HEK293 (cell line): Measurements from ENCODE around the gene RBFOX2.

Experiments used
- CTCF ChIA-PET: fragments of 350-600 bp; formaldehyde crosslinking; extraction: SDS; loops from one replicate; lab custom pipeline; 2021; ENCODE audit warnings: antibody characterized with exemption; lab: Yijun Ruan, JAX
- POLR2A ChIA-PET: fragments of 300-600 bp; formaldehyde crosslinking; extraction: SDS; loops from one replicate; lab custom pipeline; 2020; ENCODE audit warnings: antibody characterized with exemption, inconsistent platforms; lab: Yijun Ruan, JAX
- H3K27ac ChIP-seq: fragments of 200-500 bp; sonication (Bioruptor generic); 2 replicates; pipeline ENCODE4 v1.5.1; 2014; ENCODE audit warnings: low read depth, low read length, control low read depth, inconsistent platforms; ENCODE audit errors: extremely low read depth
- H3K36me3 ChIP-seq, 2 experiments: fragments of 200-500 bp in 1 of 2; sonication (Bioruptor generic) in 1 of 2; 1 replicate in 1 of 2; 2 replicates in 1 of 2; pipeline ENCODE4 v1.5.1; 2014 to 2017; ENCODE audit warnings: inconsistent platforms in 2 of 2, low read length in 2 of 2; ENCODE audit not compliant: control insufficient read depth in 2 of 2, insufficient read depth in 1 of 2
- H3K4me1 ChIP-seq: fragments of 200-500 bp; sonication (Bioruptor generic); 2 replicates; pipeline ENCODE4 v1.5.1; 2014; ENCODE audit warnings: mild to moderate bottlenecking, low read length, inconsistent platforms; ENCODE audit not compliant: control insufficient read depth, insufficient read depth
- H3K4me3 ChIP-seq: 2 replicates; pipeline ENCODE4 v1.5.1; 2011; ENCODE audit warnings: low read depth, mild to moderate bottlenecking, control low read depth, low read length, moderate library complexity
- H3K9me3 ChIP-seq: fragments of 200-500 bp; sonication (Bioruptor generic); 2 replicates; pipeline ENCODE4 v1.5.1; 2014; ENCODE audit warnings: low read depth, low read length, inconsistent platforms; ENCODE audit not compliant: control insufficient read depth, insufficient read depth
- GFI1B ChIP-seq: fragments of 450-650 bp; formaldehyde crosslinking; IDR thresholded peaks from 2 replicates; pipeline ENCODE4 v1.5.1; 2016; ENCODE audit warnings: missing biosample characterization, missing genetic modification characterization
- GLI4 ChIP-seq: fragments of 450-650 bp; formaldehyde crosslinking; IDR thresholded peaks from 2 replicates; pipeline ENCODE4 v1.5.1; 2016; ENCODE audit warnings: missing biosample characterization, missing genetic modification characterization
- GLIS1 ChIP-seq: fragments of 450-650 bp; formaldehyde crosslinking; IDR thresholded peaks from 2 replicates; pipeline ENCODE4 v1.5.1; 2016; ENCODE audit warnings: missing biosample characterization, missing genetic modification characterization
- KLF9 ChIP-seq: fragments of 450-650 bp; formaldehyde crosslinking; IDR thresholded peaks from 2 replicates; pipeline ENCODE4 v1.5.1; 2016; ENCODE audit warnings: missing biosample characterization, missing genetic modification characterization, low read depth
- OSR2 ChIP-seq: fragments of 450-650 bp; formaldehyde crosslinking; IDR thresholded peaks from 2 replicates; pipeline ENCODE4 v1.5.1; 2016; ENCODE audit warnings: missing biosample characterization, missing genetic modification characterization
- SCRT1 ChIP-seq: fragments of 450-650 bp; formaldehyde crosslinking; IDR thresholded peaks from 2 replicates; pipeline ENCODE4 v1.5.1; 2016; ENCODE audit warnings: missing biosample characterization, missing genetic modification characterization, borderline replicate concordance
- SP2 ChIP-seq: fragments of 450-650 bp; formaldehyde crosslinking; IDR thresholded peaks from 2 replicates; pipeline ENCODE4 v1.5.1; 2016; ENCODE audit warnings: missing biosample characterization, missing genetic modification characterization
- ZNF10 ChIP-seq: fragments of 450-650 bp; formaldehyde crosslinking; IDR thresholded peaks from 2 replicates; pipeline ENCODE4 v1.5.1; 2017; ENCODE audit warnings: missing biosample characterization, missing genetic modification characterization
- ZNF112 ChIP-seq: fragments of 450-650 bp; formaldehyde crosslinking; IDR thresholded peaks from 2 replicates; pipeline ENCODE4 v1.5.0; 2017; ENCODE audit warnings: missing biosample characterization, missing genetic modification characterization
- ZNF138 ChIP-seq: fragments of 450-650 bp; formaldehyde crosslinking; IDR thresholded peaks from 2 replicates; pipeline ENCODE4 v1.5.1; 2016; ENCODE audit warnings: missing biosample characterization, missing genetic modification characterization, borderline replicate concordance
- ZNF202 ChIP-seq: fragments of 450-650 bp; formaldehyde crosslinking; IDR thresholded peaks from 2 replicates; pipeline ENCODE4 v1.5.1; 2016; ENCODE audit warnings: missing biosample characterization, missing genetic modification characterization, borderline replicate concordance
- ZNF211 ChIP-seq: fragments of 450-650 bp; formaldehyde crosslinking; IDR thresholded peaks from 2 replicates; pipeline ENCODE4 v1.5.1; 2016; ENCODE audit warnings: low read depth, missing biosample characterization, missing genetic modification characterization
- ZNF23 ChIP-seq: fragments of 450-650 bp; formaldehyde crosslinking; IDR thresholded peaks from 2 replicates; pipeline ENCODE4 v1.5.1; 2016; ENCODE audit warnings: missing biosample characterization, missing genetic modification characterization, borderline replicate concordance
- ZNF335 ChIP-seq: fragments of 450-650 bp; formaldehyde crosslinking; conservative IDR thresholded peaks from 2 replicates; pipeline ENCODE4 v1.5.1; 2016; ENCODE audit warnings: missing biosample characterization, missing genetic modification characterization
- ZNF350 ChIP-seq: fragments of 450-650 bp; formaldehyde crosslinking; IDR thresholded peaks from 2 replicates; pipeline ENCODE4 v1.5.0; 2017; ENCODE audit warnings: missing biosample characterization, mild to moderate bottlenecking, missing genetic modification characterization
- ZNF391 ChIP-seq: fragments of 450-650 bp; formaldehyde crosslinking; IDR thresholded peaks from 2 replicates; pipeline ENCODE4 v1.5.1; 2016; ENCODE audit warnings: low read depth, missing biosample characterization, missing genetic modification characterization, borderline replicate concordance
- ZNF549 ChIP-seq: fragments of 450-650 bp; IDR thresholded peaks from 2 replicates; pipeline ENCODE4 v1.5.1; 2018; ENCODE audit warnings: missing biosample characterization, missing genetic modification characterization, mild to moderate bottlenecking, inconsistent platforms, moderate library complexity
- ZNF555 ChIP-seq: fragments of 450-650 bp; formaldehyde crosslinking; conservative IDR thresholded peaks from 2 replicates; pipeline ENCODE4 v1.5.1; 2017; ENCODE audit warnings: missing biosample characterization, mild to moderate bottlenecking, missing genetic modification characterization, inconsistent platforms
- ZNF654 ChIP-seq: fragments of 450-650 bp; formaldehyde crosslinking; IDR thresholded peaks from 2 replicates; pipeline ENCODE4 v1.5.1; 2016; ENCODE audit warnings: low read depth, missing biosample characterization, missing genetic modification characterization
- ZNF660 ChIP-seq: fragments of 450-650 bp; IDR thresholded peaks from 2 replicates; pipeline ENCODE4 v1.5.1; 2018; ENCODE audit warnings: missing biosample characterization, mild to moderate bottlenecking, missing genetic modification characterization
- ZNF707 ChIP-seq: fragments of 450-650 bp; formaldehyde crosslinking; IDR thresholded peaks from 2 replicates; pipeline ENCODE4 v1.5.1; 2016; ENCODE audit warnings: missing biosample characterization, missing genetic modification characterization
- ZNF76 ChIP-seq: fragments of 450-650 bp; formaldehyde crosslinking; IDR thresholded peaks from 2 replicates; pipeline ENCODE4; 2016; ENCODE audit warnings: low read depth, missing biosample characterization, missing genetic modification characterization, borderline replicate concordance
- ZSCAN16 ChIP-seq: fragments of 450-650 bp; formaldehyde crosslinking; IDR thresholded peaks from 2 replicates; pipeline ENCODE4 v1.5.1; 2016; ENCODE audit warnings: missing biosample characterization, missing genetic modification characterization
- ZSCAN30 ChIP-seq: fragments of 450-650 bp; IDR thresholded peaks from 2 replicates; pipeline ENCODE4 v1.5.1; 2018; ENCODE audit warnings: missing biosample characterization, mild to moderate bottlenecking, missing genetic modification characterization, moderate library complexity
- TF ChIP-seq, protein P1 (sequence below): fragments of 450-650 bp; formaldehyde crosslinking; IDR thresholded peaks from 2 replicates; pipeline ENCODE4 v1.5.1; 2016; ENCODE audit warnings: missing biosample characterization, missing genetic modification characterization, borderline replicate concordance
- TF ChIP-seq, protein P2 (sequence below): fragments of 450-650 bp; formaldehyde crosslinking; IDR thresholded peaks from 2 replicates; pipeline ENCODE4; 2016; ENCODE audit warnings: missing biosample characterization, missing genetic modification characterization
- TF ChIP-seq, protein P3 (sequence below): fragments of 450-650 bp; formaldehyde crosslinking; IDR thresholded peaks from 2 replicates; pipeline ENCODE4 v1.5.1; 2017; ENCODE audit warnings: missing biosample characterization, missing genetic modification characterization
- TF ChIP-seq, protein P4 (sequence below): fragments of 450-650 bp; formaldehyde crosslinking; IDR thresholded peaks from 2 replicates; pipeline ENCODE4 v1.5.1; 2017; ENCODE audit warnings: missing biosample characterization, missing genetic modification characterization

The RBFOX2 gene

DNA sequence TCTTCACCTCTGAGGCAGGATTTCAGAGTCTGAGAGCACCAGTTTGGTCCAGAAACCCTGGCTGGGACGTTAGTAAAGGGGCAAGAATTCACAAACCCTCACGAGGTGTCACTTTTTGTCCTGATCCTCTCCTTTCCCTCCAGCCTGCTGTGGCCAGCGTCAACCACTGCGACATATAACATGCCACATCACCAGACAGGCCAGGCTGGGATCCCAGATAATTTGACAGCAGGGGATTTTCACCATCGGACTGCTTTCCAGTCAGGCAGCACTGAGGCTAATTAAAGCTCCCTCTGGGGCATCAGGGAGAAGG lies 36.8 kb upstream of the RBFOX2 start:
- peak overlapping the region; percentile 50; the same call in 1 of the 2 replicates for H3K27ac ChIP-seq
- POLR2A ChIA-PET, result interaction anchor here (0.9 to 2.5 kb wide), 13 partner anchors 8 to 766 kb away, joined by 3 to 27 read pairs (median 4); partner anchors contain the start of genes RBFOX2 and TOM1

DNA sequence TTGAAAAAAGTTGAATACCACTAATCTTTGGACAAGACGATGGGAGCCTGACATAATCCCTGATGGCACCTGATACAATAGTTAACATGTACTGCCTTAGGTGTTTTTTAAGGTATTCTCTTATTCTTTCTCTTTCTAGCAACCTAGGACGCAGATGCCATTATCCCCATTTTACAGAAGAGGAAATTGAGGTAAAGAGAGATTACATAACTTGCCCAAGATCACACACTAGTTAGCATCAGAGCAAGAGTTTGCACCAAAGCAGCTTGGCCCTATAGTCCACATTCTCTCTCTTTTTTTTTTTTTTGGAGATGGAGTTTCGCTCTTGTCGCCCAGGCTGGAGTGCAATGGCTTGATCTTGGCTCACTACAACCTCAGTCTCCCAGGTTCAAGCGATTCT lies 35.7 kb upstream of the RBFOX2 start:
- Histone ChIP-seq H3K4me1 (no peaks in the 10 kb centered on the region), H3K27ac (no peak overlapping the region), H3K36me3 (no peaks in the 10 kb centered on the region), H3K4me3 (no peak overlapping the region), H3K9me3 (no peaks in the 10 kb centered on the region)
- ChIA-PET POLR2A (no interaction called here), CTCF (interaction anchor here (0.6 to 3.8 kb wide), 12 partner anchors 8 to 1932 kb away, joined by 3 to 127 read pairs (median 36); partner anchors contain the start of gene RBFOX2)
- TF ChIP-seq, protein P1, sequence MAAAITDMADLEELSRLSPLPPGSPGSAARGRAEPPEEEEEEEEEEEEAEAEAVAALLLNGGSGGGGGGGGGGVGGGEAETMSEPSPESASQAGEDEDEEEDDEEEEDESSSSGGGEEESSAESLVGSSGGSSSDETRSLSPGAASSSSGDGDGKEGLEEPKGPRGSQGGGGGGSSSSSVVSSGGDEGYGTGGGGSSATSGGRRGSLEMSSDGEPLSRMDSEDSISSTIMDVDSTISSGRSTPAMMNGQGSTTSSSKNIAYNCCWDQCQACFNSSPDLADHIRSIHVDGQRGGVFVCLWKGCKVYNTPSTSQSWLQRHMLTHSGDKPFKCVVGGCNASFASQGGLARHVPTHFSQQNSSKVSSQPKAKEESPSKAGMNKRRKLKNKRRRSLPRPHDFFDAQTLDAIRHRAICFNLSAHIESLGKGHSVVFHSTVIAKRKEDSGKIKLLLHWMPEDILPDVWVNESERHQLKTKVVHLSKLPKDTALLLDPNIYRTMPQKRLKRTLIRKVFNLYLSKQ (tag by site-specific recombination), result no peak
- no peak for TF ChIP-seq SP2
- TF ChIP-seq, protein P2, sequence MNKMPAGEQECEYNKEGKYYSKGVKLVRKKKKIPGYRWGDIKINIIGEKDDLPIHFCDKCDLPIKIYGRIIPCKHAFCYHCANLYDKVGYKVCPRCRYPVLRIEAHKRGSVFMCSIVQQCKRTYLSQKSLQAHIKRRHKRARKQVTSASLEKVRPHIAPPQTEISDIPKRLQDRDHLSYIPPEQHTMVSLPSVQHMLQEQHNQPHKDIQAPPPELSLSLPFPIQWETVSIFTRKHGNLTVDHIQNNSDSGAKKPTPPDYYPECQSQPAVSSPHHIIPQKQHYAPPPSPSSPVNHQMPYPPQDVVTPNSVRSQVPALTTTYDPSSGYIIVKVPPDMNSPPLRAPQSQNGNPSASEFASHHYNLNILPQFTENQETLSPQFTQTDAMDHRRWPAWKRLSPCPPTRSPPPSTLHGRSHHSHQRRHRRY (tag by site-specific recombination), result no peak
- no peak for TF ChIP-seq ZNF138 (tag by site-specific recombination)
- TF ChIP-seq ZNF549, result no peak
- no peak for TF ChIP-seq ZNF654
- no peak for TF ChIP-seq ZNF112
- TF ChIP-seq, protein P3, sequence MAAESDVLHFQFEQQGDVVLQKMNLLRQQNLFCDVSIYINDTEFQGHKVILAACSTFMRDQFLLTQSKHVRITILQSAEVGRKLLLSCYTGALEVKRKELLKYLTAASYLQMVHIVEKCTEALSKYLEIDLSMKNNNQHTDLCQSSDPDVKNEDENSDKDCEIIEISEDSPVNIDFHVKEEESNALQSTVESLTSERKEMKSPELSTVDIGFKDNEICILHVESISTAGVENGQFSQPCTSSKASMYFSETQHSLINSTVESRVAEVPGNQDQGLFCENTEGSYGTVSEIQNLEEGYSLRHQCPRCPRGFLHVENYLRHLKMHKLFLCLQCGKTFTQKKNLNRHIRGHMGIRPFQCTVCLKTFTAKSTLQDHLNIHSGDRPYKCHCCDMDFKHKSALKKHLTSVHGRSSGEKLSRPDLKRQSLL (tag by site-specific recombination), result no peak
- no peak for TF ChIP-seq ZNF391 (tag by site-specific recombination)
- TF ChIP-seq KLF9, result no peak
- TF ChIP-seq ZNF23 (tag by site-specific recombination), result no peak
- no peak for TF ChIP-seq ZNF555
- TF ChIP-seq GFI1B (tag by site-specific recombination), result no peak
- TF ChIP-seq ZNF10 (tag by site-specific recombination), result no peak
- TF ChIP-seq ZNF202 (tag by site-specific recombination), result no peak
- TF ChIP-seq ZNF211 (tag by site-specific recombination), result no peak

More for the DNA sequence above, 36.8 kb upstream of the RBFOX2 start:
- Histone ChIP-seq H3K9me3 (no peaks in the 10 kb centered on the region), H3K36me3 (no peaks in the 10 kb centered on the region), H3K4me3 (peak overlapping the region; percentile 57), H3K4me1 (no peaks in the 10 kb centered on the region)
- TF ChIP-seq ZSCAN16 (tag by site-specific recombination) (no peak), OSR2 (tag by site-specific recombination) (no peak), ZNF335 (tag by site-specific recombination) (peak; percentile 88)
- CTCF ChIA-PET, result interaction anchor here (0.6 to 3.8 kb wide), 112 partner anchors 9 to 1076 kb away, joined by 3 to 127 read pairs (median 6); partner anchors contain the start of gene RBFOX2

DNA sequence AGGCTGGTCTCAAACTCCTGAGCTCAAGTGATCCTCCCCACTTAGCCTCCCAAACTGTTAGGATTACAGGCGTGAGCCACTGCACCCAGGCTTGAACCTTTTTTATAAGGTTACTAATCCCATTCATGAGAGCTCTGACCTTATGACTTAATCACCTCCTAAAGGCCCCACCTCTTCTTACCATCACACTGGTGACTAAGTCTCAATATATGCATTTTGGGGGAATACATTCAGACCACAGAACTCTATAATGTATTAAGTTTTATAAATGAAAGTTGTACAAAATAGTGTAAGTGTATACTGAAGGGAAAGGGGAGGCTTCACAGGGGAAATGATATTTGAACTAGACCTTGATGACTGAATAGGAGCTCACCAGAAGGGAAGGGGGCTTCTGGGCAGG lies 28.4 kb upstream of the RBFOX2 start:
- H3K4me1 ChIP-seq, result 0 out of 2 replicates have a peak, but pooled peaks cover 3% of the 10 kb centered on the region
- no peaks in the 10 kb centered on the region for H3K36me3 ChIP-seq
- H3K4me3 ChIP-seq, result no peak overlapping the region
- CTCF ChIA-PET, result interaction anchor here (1.8 to 4.3 kb wide), 2 partner anchors 9 to 454 kb away, joined by 4 to 86 read pairs; no protein-coding TSS in a partner anchor
- H3K27ac ChIP-seq, result no peak overlapping the region
- no peak for TF ChIP-seq ZNF707 (tag by site-specific recombination)
- no peak for TF ChIP-seq ZNF350 (tag by site-specific recombination)
- no peak for TF ChIP-seq ZNF660 (tag by site-specific recombination)
- no peak for TF ChIP-seq KLF9
- TF ChIP-seq ZSCAN30 (tag by site-specific recombination), result no peak
- TF ChIP-seq ZNF76, result no peak
- TF ChIP-seq GLI4 (tag by site-specific recombination), result no peak
- no peak for TF ChIP-seq SCRT1
- TF ChIP-seq GLIS1 (tag by site-specific recombination), result no peak
- TF ChIP-seq, protein P4, sequence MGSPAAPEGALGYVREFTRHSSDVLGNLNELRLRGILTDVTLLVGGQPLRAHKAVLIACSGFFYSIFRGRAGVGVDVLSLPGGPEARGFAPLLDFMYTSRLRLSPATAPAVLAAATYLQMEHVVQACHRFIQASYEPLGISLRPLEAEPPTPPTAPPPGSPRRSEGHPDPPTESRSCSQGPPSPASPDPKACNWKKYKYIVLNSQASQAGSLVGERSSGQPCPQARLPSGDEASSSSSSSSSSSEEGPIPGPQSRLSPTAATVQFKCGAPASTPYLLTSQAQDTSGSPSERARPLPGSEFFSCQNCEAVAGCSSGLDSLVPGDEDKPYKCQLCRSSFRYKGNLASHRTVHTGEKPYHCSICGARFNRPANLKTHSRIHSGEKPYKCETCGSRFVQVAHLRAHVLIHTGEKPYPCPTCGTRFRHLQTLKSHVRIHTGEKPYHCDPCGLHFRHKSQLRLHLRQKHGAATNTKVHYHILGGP (tag by site-specific recombination), result no peak
- POLR2A ChIA-PET, result interaction anchor here (1.2 to 1.5 kb wide), 2 partner anchors 8 to 28 kb away, joined by 4 to 5 read pairs; partner anchors contain the start of gene RBFOX2
- no peaks in the 10 kb centered on the region for H3K9me3 ChIP-seq
